CD4-positive, alpha-beta T cell treated with Interleukin-6 for 4 hours (primary cell): ENCODE measurements around the gene VPS8.
"Not testable (repeated sequence)": the region's sequence is repeated elsewhere in the genome, so short reads cannot be mapped to it uniquely, and the experiment has no call there.

Source experiments
- DNase-seq: peaks from one replicate; pipeline ENCODE4 v3.0.0-alpha.2; 2020; ENCODE audit warnings: mixed read lengths

Gene VPS8

DNA sequence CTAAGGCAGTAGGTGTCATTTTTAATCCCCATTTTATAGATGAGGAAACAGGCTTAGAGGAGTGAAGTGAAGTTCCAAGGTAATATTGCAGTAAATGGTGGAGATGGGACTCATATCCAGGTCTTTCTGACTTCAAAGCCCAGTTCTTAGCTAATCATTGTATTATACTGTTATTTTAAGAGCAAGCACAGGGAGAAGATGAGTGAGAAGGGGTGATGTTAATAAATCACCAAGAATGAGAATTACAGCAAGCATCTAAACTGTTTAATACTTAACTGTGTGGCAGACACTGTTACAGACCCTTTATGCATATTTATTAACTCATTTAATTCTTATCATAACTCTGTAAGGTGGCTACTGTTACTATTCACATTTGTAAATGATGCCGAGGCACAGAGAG is 61.2 kb downstream of the VPS8 start:
- no peak for DNase-seq

DNA sequence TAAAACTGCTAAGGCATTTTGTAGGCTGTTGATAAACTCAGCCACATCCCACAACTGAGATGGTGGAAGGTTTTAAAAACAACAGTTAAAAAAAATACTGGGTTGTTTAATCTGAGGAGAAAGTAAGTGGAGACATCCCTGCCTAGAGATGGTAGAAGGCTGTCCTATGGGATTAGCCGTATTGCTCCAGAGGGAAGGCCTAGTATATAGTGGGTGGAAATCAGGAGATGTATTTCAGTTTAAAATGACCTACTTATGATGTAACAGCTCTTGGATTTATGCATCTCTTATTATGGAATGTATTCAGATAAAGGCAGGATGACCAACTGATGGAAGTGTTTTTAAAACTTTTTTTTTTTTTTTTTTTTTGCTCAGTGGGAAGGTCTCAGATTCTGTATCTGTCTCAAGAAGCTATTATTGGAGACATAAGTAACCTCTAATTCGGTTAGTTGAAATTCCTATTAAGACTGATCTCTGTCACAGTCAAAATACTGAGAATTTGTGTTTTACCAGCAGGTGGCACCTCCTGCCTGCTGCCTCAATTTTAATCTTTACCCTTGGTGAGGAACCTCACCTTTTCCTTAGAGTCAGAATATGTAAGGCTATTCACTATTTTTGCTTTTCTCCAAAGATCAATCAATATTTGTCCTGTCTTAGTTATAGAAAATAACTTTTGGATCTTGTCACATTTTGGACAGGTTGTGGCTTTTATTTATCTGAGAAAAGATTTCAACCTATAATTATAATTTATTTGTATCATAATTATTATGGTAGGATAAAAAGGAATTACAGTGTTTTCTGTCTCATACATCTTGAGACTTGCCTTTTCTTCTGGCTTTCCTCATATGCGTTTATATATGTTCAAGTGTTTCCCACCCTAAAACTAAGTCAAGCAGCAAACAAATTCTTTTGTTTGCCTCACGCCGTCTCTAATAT is 63.0 kb downstream of the VPS8 start:
- DNase-seq: no peak

DNA sequence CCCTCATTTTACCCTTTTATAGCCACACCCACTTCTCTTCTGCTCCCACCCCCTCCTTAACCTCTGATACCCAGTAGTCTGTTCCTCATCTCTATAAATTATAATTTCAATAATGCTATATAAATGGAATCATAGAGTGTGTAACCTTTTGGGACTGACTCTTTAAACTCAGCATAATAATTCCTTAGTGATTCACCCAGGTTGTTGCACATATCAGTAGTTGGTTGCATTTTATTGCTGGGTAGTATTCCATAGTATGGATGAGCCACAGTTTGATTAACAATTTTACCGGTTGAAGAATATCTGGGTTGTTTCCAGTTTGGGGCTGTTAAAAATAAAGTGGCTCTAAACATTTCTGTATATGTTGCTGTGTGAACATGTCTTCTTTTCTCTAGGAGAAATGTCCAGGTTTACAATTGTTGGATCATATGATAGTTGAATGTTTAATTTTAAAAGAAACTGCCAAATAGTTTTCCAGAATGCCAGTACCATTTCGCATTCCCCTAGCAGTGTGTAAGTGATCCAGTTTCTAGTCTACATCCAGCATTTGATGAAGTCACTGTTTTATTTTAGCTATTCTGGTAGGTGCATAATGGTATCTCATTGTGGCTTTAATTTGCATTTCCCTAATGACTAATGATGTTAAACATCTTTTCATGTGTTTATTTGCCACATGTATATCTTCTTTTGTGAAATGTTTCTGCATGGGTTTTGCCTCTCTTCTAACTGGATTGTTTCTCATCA is 68.5 kb downstream of the VPS8 start:
- no peak for DNase-seq

DNA sequence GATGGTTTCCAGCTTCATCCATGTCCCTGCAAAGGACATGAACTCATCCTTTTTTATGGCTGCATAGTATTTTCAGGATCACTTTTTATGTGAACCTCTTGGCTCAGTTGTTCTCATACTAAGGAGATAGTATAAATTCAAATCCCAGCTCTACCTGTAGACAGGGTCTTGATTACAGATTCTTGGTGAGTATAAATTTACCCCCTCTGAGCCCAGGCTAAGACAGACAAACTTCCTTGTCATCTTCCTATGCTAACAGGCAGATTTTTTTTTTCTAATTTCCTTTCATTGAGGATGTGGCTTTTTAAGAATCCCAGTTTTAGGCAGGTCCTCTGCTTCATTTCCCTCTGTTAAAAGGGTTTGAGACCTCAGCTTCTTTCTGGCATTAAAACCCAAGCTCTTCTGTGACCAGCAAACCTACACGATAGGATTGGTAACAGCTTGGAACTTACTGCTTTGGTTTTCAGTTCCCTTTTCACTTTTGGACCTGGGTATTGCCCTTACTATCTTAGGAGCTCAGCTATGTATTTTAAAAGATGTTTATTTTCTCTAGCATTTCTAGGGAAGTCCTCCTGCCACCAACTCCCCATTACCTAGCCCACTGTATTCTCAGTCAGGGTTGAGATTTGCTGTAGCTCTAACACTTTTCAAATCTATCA is 72.5 kb downstream of the VPS8 start:
- no peak for DNase-seq

DNA sequence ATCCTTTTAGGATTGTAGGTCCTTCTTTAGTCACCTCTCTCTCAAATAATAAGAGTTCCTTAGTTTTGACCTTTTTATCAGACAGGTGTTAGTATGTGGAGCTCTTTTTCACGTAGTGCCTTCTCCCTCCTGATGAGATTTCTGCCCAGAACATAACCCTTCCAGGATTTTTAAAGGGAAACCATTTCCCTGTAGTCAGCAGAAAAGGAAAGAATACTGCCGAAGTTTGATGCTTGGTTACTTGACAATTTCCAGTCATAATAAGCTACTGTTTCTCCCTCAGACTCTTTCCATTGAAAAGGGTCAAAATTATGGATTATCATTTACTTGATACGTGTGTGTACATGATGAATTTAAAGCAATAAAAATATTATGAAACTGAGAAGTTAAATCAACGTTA is 73.1 kb downstream of the VPS8 start:
- DNase-seq: no peak

DNA sequence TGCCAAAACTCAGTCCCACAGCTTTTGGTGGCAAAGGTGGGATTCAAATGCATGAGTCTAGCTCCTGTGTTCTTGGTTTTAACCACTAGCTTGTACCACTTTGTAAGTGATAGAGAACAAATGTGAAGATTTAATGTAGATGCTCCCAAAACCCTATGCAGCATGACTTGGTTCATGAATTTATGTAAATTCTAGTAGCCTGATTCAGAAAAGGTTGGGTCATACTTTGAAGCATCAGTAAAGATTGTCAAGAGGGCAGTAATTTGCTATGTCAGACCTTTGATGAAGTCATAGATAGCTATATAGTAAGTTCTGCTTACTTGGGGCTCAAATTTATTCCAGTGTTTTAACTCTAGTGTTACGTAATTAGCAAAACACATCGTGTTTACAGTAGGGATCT is 75.6 kb downstream of the VPS8 start:
- DNase-seq: no peak

DNA sequence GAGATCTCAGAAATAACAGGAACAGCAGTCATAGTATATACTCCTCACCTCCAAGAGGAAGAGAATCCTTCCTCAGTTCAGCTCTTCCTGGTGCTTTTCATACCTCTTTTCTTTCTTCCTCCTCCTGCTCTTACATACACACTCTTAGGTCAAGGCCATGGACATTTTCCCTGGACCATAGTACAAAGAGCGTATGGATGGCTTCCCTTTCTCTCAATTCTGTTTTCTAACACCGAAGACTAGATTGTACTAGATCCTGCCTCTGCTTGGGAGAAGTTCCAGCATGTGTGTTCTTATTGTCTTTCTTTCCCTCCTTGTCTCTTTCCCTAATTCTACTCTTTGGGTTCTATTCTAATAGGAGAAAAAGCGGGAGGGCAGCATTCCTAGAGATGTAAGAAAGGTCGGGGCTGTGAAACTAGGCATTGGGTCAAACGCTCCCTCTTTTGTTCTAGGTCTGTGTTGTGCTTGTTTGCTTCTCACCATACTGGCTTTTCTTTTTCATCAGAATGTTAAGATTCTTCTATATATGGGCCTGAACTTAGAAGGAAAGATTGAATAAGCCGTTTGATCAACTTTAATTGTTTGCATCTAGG is 77.4 kb downstream of the VPS8 start:
- DNase-seq: no peak

DNA sequence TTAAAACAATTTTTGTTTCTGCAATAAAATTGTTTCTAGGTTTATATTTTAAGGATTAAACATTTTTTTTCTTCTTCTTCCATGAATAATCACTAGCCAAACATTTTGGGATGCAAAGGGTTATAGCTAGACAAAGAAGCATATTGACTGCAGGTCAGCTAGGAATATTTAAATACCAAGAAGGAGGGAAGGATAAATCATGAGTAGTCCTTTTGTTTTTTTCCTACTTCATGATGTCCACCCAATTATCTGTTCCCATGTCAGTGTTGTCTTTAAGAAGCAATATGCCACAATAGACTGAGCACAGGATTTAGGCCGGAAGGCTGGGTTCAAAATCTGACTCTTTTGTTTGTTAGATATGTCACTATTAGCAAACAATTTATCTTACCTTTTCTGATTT is 82.1 kb downstream of the VPS8 start:
- no peak for DNase-seq

DNA sequence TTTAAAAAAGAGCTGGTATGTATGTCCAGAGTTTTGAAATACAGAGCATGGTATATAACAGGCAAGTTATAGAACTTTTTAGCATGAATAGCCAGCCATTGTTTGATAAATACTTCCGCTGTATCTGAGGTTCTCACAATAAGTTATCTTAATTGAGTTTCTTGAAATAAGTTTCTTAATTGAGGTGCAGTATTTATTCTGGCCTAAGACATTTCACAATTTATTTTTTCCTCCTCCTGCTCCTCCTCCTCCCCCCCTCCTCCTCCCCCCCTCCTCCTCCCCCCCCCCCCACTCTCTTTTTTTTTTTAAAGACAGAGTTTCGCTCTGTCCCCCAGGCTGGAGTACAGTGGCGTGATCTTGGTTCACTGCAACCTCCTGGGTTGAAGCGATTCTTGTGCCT is 83.4 kb downstream of the VPS8 start:
- DNase-seq: no peak

DNA sequence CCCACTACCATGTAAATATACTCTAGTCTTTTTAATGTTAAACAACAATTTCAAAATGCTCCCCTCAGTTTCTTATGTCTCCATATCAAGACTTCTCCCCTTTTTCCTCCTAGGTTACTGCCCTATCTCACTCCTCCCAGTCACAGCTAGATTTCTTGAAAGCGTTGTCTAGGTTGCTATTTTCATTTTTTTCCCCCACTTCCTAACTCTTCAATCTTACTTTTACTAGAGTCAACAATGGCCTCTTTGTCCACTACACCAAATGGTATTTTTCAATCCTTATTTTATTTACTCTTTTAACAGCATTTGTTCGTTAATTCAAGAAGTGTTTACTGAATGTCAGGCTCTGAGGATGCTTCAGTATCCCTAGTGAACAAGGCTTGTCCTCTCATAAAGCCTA is 84.4 kb downstream of the VPS8 start:
- DNase-seq: no peak

DNA sequence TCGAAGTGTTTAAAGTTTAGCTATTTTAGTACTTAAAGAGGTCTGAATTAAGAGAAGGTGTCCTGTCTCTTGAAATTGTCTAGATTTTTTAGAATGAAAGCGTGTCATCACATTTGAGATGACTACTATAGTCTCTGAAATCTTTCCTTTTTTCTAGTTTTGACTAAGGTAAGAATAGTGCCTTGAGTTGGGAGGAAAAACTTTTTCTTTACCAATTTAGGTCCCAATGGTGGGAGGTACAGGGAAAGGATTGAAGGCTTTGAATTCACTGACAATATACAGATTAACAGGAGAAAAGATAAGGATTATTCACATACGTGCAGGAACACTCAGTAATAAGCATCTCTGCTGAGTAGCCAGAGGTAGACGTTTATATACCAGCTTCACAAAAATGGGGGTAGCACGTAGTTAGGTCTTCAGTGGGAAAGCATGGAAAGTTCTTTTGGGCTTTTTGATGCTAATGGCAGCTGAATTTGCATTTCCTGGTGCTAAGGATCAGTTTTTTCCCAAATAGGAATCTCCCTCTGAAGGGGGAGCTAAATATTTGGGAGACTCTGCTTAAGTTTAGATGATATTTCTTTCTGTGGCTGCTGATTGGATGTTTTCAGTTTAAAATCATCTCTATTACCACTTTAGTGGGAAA is 88.1 kb downstream of the VPS8 start:
- no peak for DNase-seq

DNA sequence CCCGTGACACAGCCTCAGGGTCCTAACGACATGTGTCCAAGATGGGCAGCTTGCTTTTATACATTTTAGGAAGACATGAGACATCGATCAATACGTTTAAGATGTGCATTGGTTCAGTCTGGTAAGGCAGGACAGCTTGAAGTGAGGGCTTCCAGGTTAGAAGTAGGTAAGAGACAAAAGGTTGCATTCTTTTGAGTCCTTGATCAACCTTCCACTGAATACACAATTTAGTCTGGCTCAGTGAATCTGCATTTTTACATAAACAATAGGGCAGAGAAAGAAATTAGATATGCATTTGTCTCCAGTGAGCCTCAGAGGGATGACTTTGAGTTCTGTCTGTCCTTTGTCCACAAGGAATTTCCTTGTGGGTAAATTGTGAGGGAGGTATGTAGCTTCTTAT is 95.1 kb downstream of the VPS8 start:
- not testable (repeated sequence) for DNase-seq

DNA sequence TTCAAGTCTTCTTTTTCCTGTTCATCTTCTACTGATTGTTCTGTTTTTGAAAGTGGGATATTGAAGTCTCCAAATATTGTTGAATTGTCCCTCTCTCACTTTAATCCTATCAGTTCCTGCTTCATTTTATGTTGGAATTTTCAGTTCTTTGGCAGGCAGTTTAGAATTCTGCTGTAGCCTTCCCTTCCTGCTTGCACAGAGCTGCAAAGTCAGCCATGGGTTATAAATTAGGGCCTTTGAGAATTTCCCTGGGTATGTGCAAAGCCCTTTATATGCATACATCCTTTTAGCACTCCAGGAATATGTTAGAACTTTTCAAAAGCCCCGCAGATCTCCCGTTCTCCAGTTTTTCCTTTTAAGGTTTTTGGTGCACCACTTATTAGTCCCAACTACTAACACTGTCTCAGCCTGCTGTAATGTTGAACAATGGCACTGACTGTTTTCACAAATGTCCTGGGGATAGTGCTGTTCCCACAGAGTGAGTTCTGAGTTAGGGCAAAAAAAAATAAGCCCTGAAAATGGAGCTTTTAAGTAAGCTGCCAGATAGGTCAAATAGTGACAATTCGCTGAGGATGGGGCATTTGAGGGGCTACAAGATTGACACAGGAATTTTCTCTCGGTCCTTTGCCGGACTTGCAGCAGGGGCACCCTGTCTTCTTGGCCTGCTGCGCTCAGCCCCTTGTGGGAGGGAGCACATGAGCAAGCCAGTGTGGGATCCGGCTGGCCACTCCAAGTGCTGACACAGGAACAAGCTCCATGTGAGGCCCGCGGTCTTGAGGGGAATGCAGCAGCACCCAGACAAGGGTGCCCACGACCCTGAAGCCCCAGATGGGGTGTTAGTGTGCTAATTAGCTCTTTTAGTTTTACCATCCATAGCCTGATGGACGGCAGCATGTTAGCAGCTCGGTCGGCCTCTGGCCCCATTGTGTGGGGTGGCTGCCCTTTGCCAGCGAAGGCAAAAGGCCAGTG is 96.0 kb downstream of the VPS8 start:
- DNase-seq: no peak

DNA sequence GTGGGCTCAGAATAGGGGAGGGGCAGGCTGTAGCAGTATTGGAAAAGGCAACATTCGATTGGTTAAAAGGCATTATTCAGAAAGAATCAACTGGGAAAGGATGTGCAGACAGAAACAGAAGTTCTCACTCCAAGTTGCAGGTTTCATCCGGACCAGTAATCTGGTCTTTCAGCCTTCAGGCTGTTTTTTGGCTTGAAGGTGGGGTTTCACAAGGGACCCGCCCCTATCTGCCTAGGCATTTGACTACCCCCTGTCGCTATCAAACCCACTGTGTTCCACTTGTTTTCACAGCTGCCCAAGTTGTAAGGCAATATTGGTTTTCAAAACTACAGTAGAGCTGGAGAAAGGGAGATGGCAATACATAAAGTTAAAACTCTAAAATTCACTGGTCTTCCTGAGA is 96.9 kb downstream of the VPS8 start:
- no peak for DNase-seq

DNA sequence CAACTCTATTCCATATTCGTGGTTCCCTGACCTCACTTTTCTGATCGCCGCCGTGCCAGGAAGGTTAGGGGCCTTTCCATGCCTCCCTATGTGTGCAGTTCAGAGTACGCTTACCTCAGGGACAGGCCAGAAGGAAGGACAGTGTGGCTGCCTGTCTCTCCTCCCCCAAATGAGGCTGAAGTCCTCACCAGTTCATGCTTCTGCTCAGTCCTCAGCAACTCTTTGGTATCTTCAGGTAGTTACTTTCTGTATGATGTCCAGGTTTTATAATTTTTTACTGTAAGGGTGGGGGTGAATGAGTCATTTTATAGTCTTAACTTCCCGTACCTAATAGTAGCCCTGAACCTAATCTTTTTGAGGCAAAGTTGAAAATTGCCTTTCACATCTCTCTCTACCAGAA is 98.7 kb downstream of the VPS8 start:
- no peak for DNase-seq

DNA sequence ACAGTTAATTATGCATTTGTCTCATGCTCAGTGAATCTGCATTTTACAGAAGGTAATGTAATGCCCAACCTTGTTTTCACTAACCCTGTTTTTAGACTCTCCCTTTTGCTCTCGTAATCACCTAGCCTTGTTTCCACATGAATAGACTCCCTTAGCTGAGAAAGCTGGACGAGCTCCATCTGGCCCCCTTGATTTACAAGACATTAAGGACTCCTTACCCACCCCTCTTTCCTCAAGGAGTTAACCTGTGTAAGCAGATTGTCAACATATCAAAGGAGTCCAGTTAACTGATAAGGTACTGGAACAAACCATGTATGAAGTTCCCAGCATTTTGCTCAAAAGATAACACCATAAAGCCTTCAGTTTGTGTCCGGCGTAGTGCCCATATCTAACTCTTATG is 99.6 kb downstream of the VPS8 start:
- DNase-seq: no peak

DNA sequence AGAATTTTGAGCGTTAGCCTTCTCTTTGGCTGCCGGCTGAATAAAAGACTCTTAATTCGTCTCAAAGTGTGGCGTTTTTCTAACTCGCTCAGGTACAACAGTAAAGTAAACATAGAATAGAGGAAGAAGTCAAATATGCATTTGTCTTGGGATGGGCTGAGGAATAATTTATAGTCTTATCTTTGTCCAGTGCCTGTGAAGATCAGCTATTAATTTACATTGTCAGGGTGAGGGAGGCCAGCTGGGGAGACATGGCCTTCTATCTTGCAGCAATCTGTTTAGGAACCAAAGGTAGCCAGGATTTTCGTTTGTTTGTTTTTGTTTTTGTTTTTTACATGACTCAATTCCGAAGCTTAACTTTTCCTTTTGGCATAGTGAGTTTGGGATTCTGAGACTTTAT is 100.2 kb downstream of the VPS8 start:
- DNase-seq: no peak

DNA sequence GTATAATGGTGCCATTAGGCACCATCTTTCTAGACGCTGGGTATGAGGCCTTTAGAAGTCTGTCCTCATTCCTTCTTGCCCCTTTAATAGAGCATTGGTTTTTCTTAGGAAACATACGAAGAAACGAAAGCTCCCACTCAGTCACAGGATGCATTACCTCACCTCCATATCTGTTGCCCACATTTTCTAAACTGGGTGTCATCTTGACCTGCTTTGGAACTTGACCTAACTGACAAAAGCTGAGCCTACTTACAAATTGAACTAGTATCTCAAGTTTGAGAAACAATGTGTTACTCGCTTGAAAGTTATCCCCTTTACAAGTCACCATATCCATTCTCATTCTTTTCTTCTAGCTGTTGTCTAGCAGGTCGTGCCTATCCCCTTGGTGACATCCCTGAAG is 102.7 kb downstream of the VPS8 start:
- no peak for DNase-seq

DNA sequence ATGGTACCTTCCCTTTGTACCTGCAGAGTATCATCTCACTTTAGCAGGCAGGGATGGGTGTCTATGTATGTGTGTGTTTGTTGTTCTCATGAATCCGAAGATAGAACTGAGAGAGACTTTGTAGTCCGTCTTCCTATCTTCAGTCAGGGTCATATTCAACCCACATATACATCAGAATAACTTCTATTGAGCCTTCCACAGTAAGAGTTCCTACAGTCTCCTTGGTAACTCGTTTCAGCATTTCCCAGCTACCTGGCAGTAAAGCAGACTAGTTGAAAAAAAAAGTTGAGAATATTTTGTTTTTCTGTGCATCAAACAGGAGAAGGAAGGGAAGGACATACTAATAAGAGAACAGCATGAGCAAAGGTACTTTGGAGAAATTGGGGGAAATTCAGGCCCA is 106.8 kb downstream of the VPS8 start:
- no peak for DNase-seq

DNA sequence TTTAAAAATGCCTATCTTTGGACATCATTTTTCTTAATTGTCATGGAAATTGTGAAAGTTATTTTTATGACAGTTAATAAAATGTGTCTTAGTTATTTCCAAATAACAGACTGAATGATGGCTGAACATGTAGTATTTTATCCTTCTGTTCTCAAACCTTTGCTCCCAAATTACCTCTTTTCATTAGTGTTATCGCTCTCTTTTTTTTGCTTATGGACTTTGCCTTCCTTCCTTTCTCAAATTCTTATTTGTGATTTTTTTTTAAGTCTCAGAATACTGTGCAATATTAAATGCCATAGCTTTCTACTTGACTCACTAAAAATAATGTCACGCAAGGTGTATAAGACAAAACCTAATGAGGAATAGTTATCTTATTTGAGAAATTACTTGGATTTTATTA is 107.7 kb downstream of the VPS8 start:
- no peak for DNase-seq

DNA sequence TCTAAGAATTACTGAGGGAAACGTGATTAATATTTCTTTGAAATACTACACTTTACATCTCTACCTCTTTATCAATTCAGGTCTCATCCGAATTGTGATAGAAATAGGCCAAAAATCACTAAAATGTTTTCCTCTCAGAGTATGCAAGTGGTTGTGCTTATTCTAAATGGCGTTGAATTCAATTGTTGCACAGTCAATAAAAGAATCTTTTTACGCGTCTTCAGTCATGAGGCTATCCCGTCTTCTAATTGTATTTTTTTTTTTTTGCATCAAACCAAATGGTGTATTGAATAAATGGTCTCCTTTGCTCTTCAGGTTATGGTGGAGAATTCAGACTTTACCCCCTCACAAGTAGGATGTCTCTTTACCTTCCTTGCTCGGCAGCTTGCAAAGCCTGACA is 112.6 kb downstream of the VPS8 start:
- DNase-seq: no peak
